IPS-NIHi7 (cell line): ENCODE measurements around the gene CD276.
"Not testable (repeated sequence)": the region's sequence is repeated elsewhere in the genome, so short reads cannot be mapped to it uniquely, and the experiment has no call there.

Source experiments
- DNase-seq: peaks from one replicate; pipeline ENCODE4 v3.0.0; 2012; ENCODE audit warnings: mixed read lengths; ENCODE audit errors: extremely low spot score

Gene CD276

DNA sequence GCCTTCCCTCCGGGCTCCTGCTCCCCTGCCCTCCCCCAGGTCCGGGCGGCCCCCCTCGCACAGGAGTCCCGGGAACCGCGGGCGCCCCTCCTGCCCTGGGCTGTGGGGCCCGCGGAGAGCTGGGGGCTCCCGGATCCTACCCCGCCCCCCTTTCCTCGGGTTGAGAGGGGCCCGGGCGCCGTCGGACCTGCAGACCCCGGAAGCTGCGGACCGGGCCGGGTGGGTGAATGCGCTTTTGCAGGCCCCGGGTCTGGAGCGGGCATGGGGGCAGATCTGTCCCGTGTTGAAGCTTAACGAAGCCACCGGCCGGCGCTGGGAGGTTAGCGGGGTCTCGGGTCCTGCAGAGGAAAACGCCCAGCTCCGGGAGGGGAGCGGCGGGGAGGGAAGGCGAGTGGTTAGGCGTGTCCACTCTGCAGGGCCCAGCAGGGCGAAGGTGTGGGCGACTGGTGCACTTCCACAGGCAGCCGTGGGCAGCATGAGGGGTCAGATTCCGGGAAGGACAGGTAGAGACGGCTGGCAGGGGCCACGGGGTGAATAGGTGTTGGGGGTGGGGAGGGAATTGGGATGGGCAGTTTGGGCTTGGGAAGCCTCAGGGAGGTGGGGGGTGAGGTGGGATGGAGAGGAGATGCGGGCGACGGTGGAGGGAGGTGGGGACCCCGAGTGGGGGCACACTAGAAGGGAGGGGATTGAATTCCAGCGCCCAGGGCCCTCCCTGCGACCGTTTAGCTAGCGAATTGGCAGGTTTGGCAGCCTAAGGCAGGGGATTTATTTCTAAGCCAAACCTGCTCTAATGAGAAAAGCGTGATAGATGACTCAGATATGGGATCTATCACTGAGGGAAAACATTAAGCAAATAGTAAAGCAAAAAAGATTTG, 635 bp downstream of the CD276 start:
- DNase-seq = peak; percentile 36

DNA sequence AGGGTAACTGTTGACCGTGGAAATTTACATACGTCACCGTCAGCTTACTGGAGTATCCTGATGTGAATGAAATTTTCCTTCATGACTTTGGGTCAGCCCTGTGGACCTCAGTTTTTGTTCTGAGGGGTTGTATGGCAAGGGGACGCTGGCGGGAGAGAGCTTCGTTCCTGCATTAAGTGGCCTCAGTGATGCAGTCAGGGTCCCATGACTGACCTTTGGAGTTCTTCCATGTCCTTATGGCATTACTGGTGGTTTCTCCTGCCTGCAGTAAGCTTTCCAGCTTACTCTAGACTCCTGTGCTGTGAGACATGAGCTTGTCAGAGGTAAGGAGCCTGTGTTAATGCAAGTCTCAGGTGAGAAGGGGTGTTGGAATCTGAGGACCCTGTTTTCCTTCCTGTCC, 1.8 kb downstream of the CD276 start:
- DNase-seq = no peak

- no peak for DNase-seq
Measured at GRCh38 chr15:73686781-73687256, 2.6 kb downstream of the CD276 start.

DNA sequence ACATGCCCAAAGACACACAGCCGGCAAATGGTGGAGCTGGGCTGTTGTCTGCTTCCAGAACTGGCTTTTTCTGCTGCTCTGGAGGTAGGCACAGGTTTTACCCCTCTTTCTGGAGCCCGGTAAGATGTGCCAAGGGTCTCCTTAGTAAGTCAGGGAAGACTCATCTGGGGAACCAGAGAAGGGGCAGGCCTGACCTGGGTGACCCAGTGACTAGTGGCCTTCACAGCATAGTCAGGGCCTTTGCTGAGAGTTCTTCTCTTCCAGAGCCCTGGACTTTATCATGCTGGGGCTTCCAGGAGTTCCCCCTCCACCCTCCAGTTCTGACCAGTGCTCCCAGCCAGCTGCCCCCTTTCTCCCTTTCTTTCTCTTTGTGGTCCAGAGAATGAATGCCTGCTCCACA, 3.2 kb downstream of the CD276 start:
- no peak for DNase-seq

DNA sequence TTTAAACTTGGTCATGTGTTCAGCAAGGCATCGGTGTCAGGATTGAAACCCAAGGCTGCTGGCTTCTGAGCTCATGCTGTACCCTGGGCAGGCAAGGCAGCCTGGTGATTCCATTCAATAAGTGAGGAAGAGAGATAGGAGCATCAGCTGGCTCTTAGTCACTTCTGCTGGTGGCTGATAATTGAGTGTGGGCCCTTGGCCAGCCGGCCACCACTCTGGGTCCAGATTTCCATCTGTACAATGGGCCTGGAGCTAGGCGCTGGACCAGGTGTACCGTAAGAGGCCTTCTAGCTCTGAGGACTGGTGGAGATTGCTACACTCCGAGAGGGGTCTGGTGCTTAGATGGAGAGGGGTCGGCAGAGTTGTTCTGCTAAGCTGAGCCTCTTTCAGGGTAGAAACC, 4.3 kb downstream of the CD276 start:
- DNase-seq = no peak

- peak; percentile 80 for DNase-seq
Measured at GRCh38 chr15:73691396-73691795, 7.2 kb downstream of the CD276 start.

- DNase-seq = no peak
Measured at GRCh38 chr15:73694419-73694818, 10.2 kb downstream of the CD276 start.

DNA sequence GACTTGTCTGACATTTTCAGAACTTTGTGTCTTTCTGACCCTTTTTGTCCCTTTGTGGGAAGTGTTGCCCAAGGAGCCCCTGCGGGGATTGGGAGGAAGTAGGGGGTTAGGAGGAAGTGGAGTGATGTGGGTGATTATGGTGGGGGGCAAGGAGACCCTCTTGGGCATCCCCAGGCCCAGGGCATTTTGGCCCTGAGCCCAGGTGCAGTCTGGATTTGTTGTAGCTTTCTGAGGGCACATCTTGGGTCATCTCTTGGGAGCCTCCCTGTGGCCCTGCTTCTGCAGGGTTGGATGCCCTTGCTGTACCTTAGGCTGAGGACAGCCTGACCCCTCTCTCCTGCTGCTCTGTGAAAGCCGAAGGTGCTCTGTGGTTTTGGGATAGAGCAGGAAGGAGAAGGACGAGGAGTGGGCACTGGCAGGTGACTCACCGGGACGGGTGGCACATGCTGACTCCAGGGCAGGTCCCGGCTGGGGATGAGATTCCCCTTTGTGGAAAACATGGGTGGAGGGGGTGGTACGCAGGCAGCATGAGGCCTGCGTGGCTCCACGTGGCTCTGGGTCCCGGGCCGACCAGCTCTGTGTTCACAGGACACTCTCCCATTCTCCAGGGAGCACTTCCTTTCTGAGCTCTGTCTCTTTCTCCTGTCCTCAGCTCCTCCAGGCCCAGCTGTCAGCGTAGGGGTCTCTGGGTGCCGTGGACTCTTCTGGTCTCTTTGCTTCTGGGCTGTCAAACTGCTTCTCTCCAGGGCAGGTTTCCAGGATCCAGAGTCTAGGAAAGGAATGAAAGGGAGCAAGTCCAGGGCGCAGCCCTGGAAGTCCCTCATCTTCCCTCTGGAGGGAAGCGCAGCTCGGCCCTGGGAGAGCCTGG, 11.8 kb downstream of the CD276 start:
- no peak for DNase-seq

DNA sequence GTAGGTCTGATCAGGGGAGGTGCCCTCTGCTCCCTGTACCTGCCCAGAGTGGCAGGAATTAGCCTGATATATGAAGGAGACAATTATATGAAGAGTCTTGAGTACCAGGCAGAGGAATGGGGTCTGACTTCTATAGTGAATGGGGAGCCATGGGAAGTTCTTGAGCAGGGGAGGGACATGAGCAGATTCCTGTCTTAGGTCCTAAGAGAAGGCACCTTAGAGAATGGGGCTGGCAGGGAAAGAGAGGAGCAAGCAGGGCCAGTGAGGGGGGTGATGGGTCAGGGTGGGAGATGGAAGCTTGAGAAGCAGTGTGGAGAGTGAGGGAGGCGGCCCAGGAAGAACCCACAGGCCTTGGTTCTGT, 12.4 kb downstream of the CD276 start:
- DNase-seq = no peak

- peak; percentile 63 for DNase-seq
Measured at GRCh38 chr15:73697033-73697467, 12.9 kb downstream of the CD276 start.

GRCh38 chr15:73699249-73700040, 15.3 kb downstream of the CD276 start:
- no peak for DNase-seq

GRCh38 chr15:73700041-73700842, 16.1 kb downstream of the CD276 start:
- DNase-seq = peak; percentile 69

DNA sequence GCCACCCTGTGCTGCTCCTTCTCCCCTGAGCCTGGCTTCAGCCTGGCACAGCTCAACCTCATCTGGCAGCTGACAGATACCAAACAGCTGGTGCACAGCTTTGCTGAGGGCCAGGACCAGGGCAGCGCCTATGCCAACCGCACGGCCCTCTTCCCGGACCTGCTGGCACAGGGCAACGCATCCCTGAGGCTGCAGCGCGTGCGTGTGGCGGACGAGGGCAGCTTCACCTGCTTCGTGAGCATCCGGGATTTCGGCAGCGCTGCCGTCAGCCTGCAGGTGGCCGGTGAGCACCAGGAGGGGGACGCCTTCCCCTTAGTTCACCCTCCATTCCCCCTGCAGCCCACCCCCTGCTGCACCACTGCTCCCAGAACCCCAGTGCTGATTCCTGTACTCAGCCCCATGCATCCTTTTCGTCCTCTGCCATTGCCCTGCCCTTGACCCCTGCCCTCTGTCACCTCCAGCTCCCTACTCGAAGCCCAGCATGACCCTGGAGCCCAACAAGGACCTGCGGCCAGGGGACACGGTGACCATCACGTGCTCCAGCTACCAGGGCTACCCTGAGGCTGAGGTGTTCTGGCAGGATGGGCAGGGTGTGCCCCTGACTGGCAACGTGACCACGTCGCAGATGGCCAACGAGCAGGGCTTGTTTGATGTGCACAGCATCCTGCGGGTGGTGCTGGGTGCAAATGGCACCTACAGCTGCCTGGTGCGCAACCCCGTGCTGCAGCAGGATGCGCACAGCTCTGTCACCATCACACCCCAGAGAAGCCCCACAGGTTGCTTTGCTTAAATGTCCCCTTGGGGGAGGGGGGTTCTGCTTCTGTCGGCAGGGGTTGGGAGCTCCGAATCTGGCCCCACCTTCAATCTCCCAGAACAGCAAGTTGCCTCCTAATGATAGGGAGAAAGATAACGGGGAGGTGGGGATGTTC, 18.4 kb downstream of the CD276 start:
- DNase-seq = not testable (repeated sequence)

GRCh38 chr15:73703601-73704000, 19.4 kb downstream of the CD276 start:
- not testable (repeated sequence) for DNase-seq

- DNase-seq = not testable (repeated sequence)
Measured at GRCh38 chr15:73704142-73704868, 20.1 kb downstream of the CD276 start.

DNA sequence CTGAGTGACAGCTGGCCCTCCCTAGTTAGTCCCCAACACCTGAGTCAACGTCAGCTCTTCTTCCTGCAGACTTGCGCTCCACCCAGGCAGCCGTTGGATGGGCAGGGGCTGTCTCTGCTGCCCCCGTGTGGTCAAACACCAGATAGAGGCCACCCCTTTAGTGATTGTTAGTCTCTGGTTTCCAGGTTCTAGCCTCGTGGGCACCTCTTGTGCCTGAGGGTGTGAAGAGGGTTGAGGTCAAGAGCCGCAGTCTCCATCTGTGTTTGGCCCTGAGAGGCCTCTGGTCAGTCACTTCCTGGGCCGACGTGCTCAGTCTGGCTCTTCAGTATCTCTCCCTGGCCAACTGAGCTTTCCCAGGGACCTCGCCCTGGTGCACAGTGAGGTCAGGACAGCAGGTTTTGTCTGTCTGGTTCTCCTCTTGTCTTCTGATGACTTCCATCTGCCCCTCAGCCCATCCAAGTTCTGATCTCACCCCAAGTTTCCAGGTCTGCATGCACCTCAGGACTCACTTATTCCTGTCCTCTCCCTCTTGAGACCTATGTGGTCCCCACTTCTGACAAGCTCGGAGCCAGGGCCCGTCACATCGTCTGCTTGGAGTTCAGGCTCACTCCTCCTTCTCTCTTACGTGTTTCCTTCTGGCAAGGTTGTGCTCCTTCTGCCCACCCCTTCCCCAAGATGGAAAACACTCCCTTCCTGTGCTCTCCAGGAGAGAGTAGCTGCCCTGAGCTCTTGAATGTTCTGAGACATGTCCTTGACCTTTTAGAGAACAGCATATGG, 20.9 kb downstream of the CD276 start:
- DNase-seq = peak; percentile 89

- DNase-seq = no peak
Measured at GRCh38 chr15:73708691-73709090, 24.5 kb downstream of the CD276 start.

- DNase-seq = no peak
Measured at GRCh38 chr15:73709241-73709640, 25.1 kb downstream of the CD276 start.
